Jurkat, Clone E6-1 (cell line): ENCODE measurements around the gene LRRC45.

Source experiments
- DNase-seq: peaks from one replicate; pipeline ENCODE4 v3.0.0-alpha.2; 2011; ENCODE audit warnings: low read depth, low spot score
- H3K4me3 ChIP-seq: 2 replicates; pipeline ENCODE4 v1.5.1; 2011; ENCODE audit warnings: mild to moderate bottlenecking, low read length, control low read depth, moderate library complexity

The LRRC45 gene

GRCh38 chr17:82055023-82055964 lies 32.2 kb downstream of the LRRC45 start:
- DNase-seq, result no peak
- no peak overlapping the region for H3K4me3 ChIP-seq

DNA sequence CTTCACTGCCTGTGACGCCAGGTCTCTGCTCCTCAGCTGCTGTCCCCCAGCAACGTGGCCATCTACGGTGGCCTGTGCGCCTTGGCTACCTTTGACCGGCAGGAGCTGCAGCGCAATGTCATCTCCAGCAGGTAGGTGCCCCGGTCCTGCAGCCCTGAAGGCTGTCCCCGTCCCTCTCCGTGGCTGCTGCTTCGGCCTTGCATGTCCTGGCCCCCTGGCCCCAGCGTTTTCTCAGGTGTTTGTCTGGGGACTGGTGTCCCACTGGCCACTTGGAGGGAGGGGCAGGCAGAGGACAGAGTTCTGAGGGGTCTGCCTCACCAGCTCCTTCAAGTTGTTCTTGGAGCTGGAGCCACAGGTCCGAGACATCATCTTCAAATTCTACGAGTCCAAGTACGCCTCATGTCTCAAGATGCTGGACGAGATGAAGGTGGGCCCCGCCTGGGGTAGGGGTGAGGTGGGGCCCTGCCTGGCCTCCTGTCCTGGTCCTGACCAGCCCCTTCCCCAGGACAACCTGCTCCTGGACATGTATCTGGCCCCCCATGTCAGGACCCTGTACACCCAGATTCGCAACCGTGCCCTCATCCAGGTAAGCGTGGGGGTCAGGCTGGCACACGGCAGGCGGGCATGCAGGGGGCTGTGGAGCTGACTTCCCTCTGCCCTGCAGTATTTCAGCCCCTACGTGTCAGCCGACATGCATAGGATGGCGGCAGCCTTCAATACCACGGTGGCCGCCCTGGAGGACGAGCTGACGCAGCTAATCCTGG lies 33.0 kb downstream of the LRRC45 start:
- DNase-seq, result no peak
- H3K4me3 ChIP-seq, result no peak overlapping the region

- H3K4me3 ChIP-seq, result no peak overlapping the region
- no peak for DNase-seq
Observed at GRCh38 chr17:82056729-82057621, 33.9 kb downstream of the LRRC45 start.

- H3K4me3 ChIP-seq, result no peak overlapping the region
- DNase-seq, result no peak
Observed at GRCh38 chr17:82058230-82058854, 35.2 kb downstream of the LRRC45 start.

DNA sequence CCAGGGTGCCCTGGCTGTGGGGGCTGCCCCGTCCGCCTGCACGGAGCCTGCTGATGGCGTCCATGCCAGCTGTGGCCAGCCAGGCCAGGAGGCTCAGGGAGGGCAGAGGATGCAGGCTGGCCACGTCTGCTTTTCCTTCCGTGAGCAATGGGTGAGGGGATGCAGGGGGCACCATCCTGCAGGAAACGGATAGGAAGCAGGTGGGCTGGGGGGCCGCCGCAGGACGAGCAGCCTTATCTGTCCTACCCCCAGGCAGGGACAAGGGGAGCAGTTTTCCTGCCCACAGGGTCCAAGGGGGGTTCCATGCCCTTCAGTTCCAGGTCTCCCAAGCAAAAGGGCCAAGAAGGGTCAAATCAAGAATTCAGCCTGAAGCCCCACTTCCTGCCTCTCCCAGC lies 35.7 kb downstream of the LRRC45 start:
- DNase-seq, result no peak

DNA sequence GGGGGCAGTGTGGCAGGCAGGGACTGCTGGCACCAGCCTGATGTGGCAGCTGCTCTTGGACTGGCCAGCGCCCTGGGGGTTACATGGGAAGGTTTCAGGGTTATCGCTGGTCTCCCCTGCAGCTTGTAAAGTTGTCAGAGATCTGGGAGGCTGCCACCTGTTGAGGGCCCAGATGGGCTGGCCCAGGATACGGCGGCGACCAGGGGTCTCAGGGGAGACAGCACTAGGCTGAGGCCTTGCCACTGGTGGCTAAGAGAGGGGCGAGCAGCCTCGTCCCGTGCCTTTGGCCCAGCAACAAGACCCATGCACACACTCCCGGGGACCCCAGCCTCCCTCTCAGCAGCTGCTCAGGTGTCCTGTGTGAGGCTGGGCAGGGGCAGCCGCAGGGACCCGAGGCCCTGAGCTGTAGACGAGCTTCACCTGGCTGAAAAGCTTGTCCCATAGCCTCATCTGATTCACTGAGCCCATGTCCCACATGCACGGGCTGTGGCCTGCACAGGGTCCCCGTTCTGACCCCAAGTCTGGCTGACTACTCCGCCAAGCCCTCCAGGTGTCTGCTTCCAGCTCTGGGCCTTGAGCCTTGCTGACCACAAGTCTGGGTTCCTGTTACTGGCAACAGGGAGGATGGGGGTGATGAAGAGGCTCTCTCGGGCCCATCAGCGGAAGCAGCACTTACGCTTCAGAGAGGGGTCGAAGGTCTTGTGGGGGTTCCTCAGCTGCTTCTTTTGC lies 36.3 kb downstream of the LRRC45 start:
- no peak for DNase-seq
- H3K4me3 ChIP-seq, result no peak overlapping the region

More for the DNA sequence above, 35.7 kb downstream of the LRRC45 start:
- no peak overlapping the region for H3K4me3 ChIP-seq

GRCh38 chr17:82060001-82060380 lies 36.9 kb downstream of the LRRC45 start:
- H3K4me3 ChIP-seq, result no peak overlapping the region
- no peak for DNase-seq

DNA sequence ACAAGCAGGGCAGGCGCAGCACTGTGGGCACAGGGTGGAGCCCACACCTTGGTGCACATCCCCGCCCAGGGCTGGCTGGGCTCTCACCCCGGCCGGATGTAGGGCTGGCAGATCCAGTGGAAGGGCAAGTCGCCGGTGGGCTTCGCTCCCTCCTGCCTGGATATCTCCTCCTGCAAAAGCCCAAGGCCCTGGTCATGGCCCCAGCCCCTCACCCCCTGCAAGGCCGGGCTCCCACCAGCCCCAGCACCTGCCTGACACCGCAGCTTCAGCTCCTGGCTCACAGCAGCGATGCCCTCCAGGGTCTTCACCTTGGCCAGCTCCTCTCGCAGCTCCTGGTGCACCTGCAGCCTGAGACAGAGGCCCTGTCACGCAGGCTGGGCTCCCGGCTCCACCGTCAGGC lies 37.5 kb downstream of the LRRC45 start:
- no peak for DNase-seq
- no peak overlapping the region for H3K4me3 ChIP-seq

GRCh38 chr17:82061047-82061925 lies 38.2 kb downstream of the LRRC45 start:
- H3K4me3 ChIP-seq, result no peak overlapping the region
- no peak for DNase-seq

DNA sequence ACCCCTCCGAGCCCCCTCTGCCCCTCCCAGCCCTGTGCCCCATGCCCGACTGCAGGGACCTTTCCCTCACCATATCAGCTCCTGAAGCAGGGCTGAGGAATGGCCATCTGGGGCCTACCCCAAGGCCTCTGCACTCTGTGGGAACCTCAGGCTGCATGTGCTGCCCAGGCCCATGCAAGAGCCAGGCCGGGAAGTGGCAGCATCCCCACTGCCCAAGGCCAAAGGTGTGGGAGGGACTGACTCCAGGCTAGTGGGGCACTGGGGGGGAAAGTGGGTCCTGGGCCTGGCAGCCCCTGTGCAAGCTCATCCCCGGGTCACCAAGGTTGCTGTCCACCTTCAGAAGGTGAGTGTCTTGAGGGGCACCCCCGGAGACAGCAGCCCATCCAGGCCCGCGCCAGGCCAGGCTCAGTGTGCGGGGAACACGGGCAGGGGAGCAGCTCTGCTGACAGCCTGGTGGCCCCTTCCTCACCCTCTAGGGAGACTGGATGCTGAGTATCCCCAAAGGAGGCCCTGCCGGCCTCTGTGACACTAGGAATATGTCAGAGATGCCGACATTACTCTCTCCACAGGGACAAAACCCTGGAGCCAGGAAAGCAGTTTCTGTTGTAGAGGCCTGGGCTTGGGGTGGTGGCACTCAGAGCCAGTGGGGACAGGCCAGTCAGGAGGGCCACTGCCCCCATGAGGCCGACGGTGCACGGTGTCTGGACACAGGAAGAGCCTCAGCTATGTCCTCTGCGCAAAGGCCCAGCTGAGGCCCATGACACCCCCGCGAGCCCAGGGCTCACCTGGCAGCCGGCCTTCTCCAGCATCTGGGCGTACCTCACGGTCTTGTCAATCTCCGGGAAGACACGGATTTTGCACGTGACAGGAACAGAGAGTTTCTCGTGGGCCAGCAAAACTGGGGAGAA lies 39.2 kb downstream of the LRRC45 start:
- H3K4me3 ChIP-seq, result no peak overlapping the region
- no peak for DNase-seq

GRCh38 chr17:82062984-82063368 lies 39.9 kb downstream of the LRRC45 start:
- no peak overlapping the region for H3K4me3 ChIP-seq

GRCh38 chr17:82063424-82064415 lies 40.6 kb downstream of the LRRC45 start:
- H3K4me3 ChIP-seq, result peak overlapping the region; percentile 84
- no peak for DNase-seq

More at GRCh38 chr17:82062984-82063368, 39.9 kb downstream of the LRRC45 start:
- DNase-seq, result no peak

DNA sequence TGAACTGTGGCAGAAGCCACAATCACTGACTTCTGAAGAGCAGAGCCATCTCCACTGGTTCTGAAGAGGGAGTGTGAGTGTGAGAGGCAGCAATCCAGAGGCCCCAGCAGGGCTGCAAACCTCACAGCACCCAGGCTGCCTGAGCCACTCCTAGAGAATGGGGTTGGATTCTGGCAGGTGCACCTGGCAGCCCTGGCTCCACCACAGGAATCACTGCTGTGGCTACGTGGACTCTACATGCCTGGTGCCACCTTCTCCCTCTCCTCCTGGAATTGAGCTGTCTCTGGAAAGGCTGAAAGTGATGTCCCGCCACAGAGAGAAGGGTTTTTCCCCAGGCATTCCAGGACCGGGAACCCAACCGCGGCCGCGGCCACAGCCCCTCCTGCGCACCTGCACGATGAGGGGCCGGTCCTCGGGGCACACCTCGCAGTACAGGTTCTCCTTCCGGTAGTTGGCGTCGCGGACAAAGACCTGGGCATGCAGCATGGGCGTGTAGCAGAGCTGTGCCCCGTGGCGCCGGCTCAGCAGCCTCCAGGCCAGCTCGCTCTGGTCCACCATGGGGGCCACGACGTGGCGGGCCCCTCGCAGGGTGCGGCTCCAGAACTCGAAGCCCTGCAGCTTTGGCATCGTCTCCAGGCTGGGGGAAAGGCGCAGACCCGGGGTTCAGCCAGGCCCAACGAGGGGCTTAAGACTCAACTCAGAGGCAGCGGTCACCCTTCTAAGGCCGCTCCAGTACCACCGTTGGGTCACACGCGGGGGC lies 41.5 kb downstream of the LRRC45 start:
- DNase-seq, result no peak
- H3K4me3 ChIP-seq, result peak overlapping the region; percentile 84

GRCh38 chr17:82065193-82065637 lies 42.1 kb downstream of the LRRC45 start:
- DNase-seq, result no peak
- H3K4me3 ChIP-seq, result peak overlapping the region; percentile 84
